Mucosa of descending colon (tissue), 3 donors: ENCODE data around the gene DDC. TPM values are rescaled to one million over a fixed set of nuclear protein-coding genes. Genes with fewer than 3 reads are reported as not detected.
A peak's percentile ranks its signal among the peaks of the same experiment; 100 is the strongest.

Experiments
- ATAC-seq: fragments of 200-7000 bp; cut with Tn5 transposase; one replicate; pipeline ENCODE4 v1.9.1; 2020; ENCODE audit warnings: mild to moderate bottlenecking, moderate library complexity
- DNase-seq, 3 donors: peaks; one replicate each; pipeline ENCODE4 v3.0.0-alpha.2; 2020
- H3K36me3 ChIP-seq: fragments of 200-600 bp; one replicate; pipeline ENCODE4 v1.8.0; 2021; ENCODE audit warnings: low read depth, mild to moderate bottlenecking
- H3K4me1 ChIP-seq: fragments of 200-600 bp; one replicate; pipeline ENCODE4 v1.8.0; 2021; ENCODE audit warnings: low read depth, mild to moderate bottlenecking
- H3K4me3 ChIP-seq: fragments of 200-600 bp; one replicate; pipeline ENCODE4 v1.8.0; 2021; ENCODE audit warnings: mild to moderate bottlenecking
- H3K9me3 ChIP-seq: fragments of 200-600 bp; one replicate; pipeline ENCODE4 v1.8.0; 2021; ENCODE audit warnings: mild to moderate bottlenecking
- intact Hi-C, 2 donors: fragments of 100-400 bp; cut with DNase I in 1 of 2; cut with micrococcal nuclease in 1 of 2; formaldehyde crosslinking; loops; one replicate each; pipeline versions ENCODE4 v1.11.0 to v1.11.1; 2022; cut with DNase I, micrococcal nuclease
- total RNA-seq, 3 donors: library from RNA; stranded (reverse); fragmentation: NEBNext Ultra II Directional in 2 of 3; extraction: Animal tissue kit (Norgen Biotek cat#: 25700) in 2 of 3; gene quantifications; one replicate each; pipeline versions ENCODE4 v1.2.1 to v1.2.4, GENCODE V29; 2021 to 2023
- TF ChIP-seq, protein P1 (sequence below): fragments of 200-600 bp; IDR thresholded peaks from one replicate; pipeline ENCODE4 v1.8.0; 2022; ENCODE audit warnings: antibody characterized with exemption, mild to moderate bottlenecking
- donor health status: DM: no; HTN: no; CAD: no; lungs with moderate emphysema.
- donor health status: DM: no; HTN: no; CAD: no.
- donor health status: DM: no; HTN: yes; CAD: no.

The DDC gene
- total RNA-seq, 3 donors from 2014 or later, result 29.6 to 94.5 (median 74.4) TPM

GRCh38 chr7:50418526-50419290, 146.5 kb downstream of the DDC start:
- no peak overlapping the region for H3K4me3 ChIP-seq
- DNase-seq, result no peak

GRCh38 chr7:50418086-50418515, 147.1 kb downstream of the DDC start:
- intact Hi-C loops, result no loop called here

More at GRCh38 chr7:50418526-50419290, 146.5 kb downstream of the DDC start:
- ATAC-seq, result no peak
- H3K4me1 ChIP-seq, result no peaks in the 10 kb centered on the region
- no peaks in the 10 kb centered on the region for H3K9me3 ChIP-seq
- no peaks in the 10 kb centered on the region for H3K36me3 ChIP-seq
- TF ChIP-seq, protein P1, sequence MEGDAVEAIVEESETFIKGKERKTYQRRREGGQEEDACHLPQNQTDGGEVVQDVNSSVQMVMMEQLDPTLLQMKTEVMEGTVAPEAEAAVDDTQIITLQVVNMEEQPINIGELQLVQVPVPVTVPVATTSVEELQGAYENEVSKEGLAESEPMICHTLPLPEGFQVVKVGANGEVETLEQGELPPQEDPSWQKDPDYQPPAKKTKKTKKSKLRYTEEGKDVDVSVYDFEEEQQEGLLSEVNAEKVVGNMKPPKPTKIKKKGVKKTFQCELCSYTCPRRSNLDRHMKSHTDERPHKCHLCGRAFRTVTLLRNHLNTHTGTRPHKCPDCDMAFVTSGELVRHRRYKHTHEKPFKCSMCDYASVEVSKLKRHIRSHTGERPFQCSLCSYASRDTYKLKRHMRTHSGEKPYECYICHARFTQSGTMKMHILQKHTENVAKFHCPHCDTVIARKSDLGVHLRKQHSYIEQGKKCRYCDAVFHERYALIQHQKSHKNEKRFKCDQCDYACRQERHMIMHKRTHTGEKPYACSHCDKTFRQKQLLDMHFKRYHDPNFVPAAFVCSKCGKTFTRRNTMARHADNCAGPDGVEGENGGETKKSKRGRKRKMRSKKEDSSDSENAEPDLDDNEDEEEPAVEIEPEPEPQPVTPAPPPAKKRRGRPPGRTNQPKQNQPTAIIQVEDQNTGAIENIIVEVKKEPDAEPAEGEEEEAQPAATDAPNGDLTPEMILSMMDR, result no peak
- intact Hi-C loops, result no loop called here

GRCh38 chr7:50416527-50417182, 148.6 kb downstream of the DDC start:
- TF ChIP-seq, protein P1, result no peak
- H3K4me1 ChIP-seq, result no peaks in the 10 kb centered on the region
- H3K4me3 ChIP-seq, result no peak overlapping the region
- peak; percentile 36 for ATAC-seq
- H3K36me3 ChIP-seq, result no peaks in the 10 kb centered on the region
- DNase-seq, result peak in 1 of 3 donors; percentile 20
- no peaks in the 10 kb centered on the region for H3K9me3 ChIP-seq
- intact Hi-C loops, result no loop called here

More at GRCh38 chr7:50418086-50418515, 147.1 kb downstream of the DDC start:
- H3K9me3 ChIP-seq, result no peaks in the 10 kb centered on the region
- DNase-seq (peak; percentile 67 to 85 (median 71)), ATAC-seq (peak; percentile 91)
- H3K4me1 ChIP-seq, result no peaks in the 10 kb centered on the region
- no peaks in the 10 kb centered on the region for H3K36me3 ChIP-seq
- TF ChIP-seq, protein P1, result peak; percentile 74
- H3K4me3 ChIP-seq, result no peak overlapping the region

DNA sequence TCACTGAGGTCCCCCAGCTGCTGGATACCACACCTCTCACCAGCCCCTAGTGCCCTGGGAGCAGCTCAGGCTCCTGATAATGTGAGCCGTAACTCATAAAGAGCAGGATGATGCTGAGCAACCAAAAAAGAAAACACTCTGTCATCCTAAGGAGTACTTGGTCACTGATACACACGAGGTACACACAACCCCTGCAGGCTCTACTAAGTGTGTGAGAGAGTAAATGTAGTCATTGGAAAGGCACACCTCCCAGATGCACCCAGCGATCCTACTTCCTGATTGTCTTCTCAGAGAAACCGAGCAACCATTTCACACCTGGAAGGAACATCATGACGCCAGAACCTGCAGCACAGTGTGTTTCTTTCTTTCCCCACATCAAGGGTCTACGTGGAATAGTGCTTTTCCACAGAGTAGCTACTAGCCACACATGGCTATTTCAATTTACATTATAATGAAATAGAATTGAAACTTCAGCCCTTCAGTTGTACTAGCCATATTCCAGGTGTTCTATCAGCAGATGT, 149.3 kb downstream of the DDC start:
- DNase-seq (no peak), ATAC-seq (no peak)
- no peaks in the 10 kb centered on the region for H3K9me3 ChIP-seq
- TF ChIP-seq, protein P1, result no peak
- intact Hi-C loops, result no loop called here
- H3K36me3 ChIP-seq, result no peaks in the 10 kb centered on the region
- H3K4me1 ChIP-seq, result no peaks in the 10 kb centered on the region
- no peak overlapping the region for H3K4me3 ChIP-seq

DNA sequence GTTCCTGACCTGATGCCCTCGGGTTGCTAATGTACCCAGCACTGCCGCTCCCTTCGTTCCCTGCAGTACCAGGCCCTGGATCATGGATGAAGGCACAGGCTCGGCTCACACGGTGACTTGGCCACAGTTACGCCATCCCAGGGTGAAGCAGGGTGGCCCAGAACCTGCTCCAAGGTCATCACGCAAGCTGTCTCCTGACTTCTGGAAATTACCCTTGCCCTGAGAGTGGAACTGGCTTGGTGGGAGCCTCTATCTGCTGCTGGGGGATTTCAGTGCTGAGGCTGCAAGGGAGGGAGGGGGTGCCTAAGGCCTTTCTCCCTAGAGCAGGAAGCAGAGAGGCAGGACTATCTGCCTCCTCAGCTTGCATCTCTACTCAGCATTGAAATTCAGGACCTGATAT, 151.6 kb downstream of the DDC start:
- H3K36me3 ChIP-seq, result no peaks in the 10 kb centered on the region
- TF ChIP-seq, protein P1, result no peak

More for the DNA sequence above, 151.6 kb downstream of the DDC start:
- Histone ChIP-seq H3K4me1 (no peaks in the 10 kb centered on the region), H3K9me3 (no peaks in the 10 kb centered on the region), H3K4me3 (no peak overlapping the region)
- DNase-seq, result no peak
- ATAC-seq, result no peak
- intact Hi-C loops, result no loop called here
